K562 (cell line): Measurements from ENCODE around the gene METTL2B. TPM values are rescaled to one million over a fixed set of nuclear protein-coding genes. Genes with fewer than 3 reads are reported as not detected.
"Not testable (repeated sequence)": the region's sequence is repeated elsewhere in the genome, so short reads cannot be mapped to it uniquely, and the experiment has no call there.

Experiments used
- ATAC-seq: fragments of 200-7000 bp; cut with Tn5 transposase; 3 replicates; pipeline ENCODE4 v1.9.1; 2020; ENCODE audit warnings: moderate library complexity
- BruUV-seq: library from RNA; stranded (reverse); fragments of 400-500 nt; replicated peaks from 2 replicates; lab custom pipeline; 2021; lab: Mats Ljungman, UMichigan
- CTCF ChIA-PET: fragments of 300-600 bp; formaldehyde crosslinking; extraction: SDS; loops from one replicate; lab custom pipeline; 2021; ENCODE audit warnings: low intra/inter-chr PET ratio; lab: Yijun Ruan, JAX
- POLR2A ChIA-PET: fragments of 300-600, 350-650 bp; sonication (Branson Sonifier 250); formaldehyde crosslinking; extraction: SDS; loops from one replicate; lab custom pipeline; 2021; ENCODE audit warnings: antibody characterized with exemption, inconsistent platforms; lab: Yijun Ruan, JAX
- DNase-seq, 4 experiments: peaks; one replicate each; pipeline versions ENCODE4 v3.0.0 to v3.0.0-alpha.2; 2011 to 2018; ENCODE audit warnings: low spot score in 3 of 4, mixed read lengths in 3 of 4; ENCODE audit errors: extremely low read depth in 1 of 4
- FAIRE-seq: peaks from 2 replicates; lab custom pipeline; 2011; peaks lifted over from hg19 to GRCh38; lab: Jason Lieb, UNC
- H2AFZ ChIP-seq: 2 replicates; pipeline ENCODE4 v1.6.0; 2011; ENCODE audit warnings: low read depth, low read length, control low read depth, inconsistent platforms
- H3K27ac ChIP-seq: fragments of 200-600 bp; 3 replicates; pipeline ENCODE4 v1.8.0; 2011; ENCODE audit warnings: low read depth, mild to moderate bottlenecking, control low read depth, inconsistent platforms, low read length, moderate library complexity, mixed read lengths; ENCODE audit errors: extremely low read depth
- H3K27me3 ChIP-seq, 2 experiments: fragments of 300-600 bp in 1 of 2; 2 replicates in 1 of 2; 3 replicates in 1 of 2; pipeline versions ENCODE4 v1.6.0 to v1.8.0; 2011; ENCODE audit warnings: inconsistent platforms in 2 of 2, low read length in 2 of 2, mild to moderate bottlenecking in 1 of 2, mixed read lengths in 1 of 2, moderate library complexity in 1 of 2; ENCODE audit not compliant: control insufficient read depth in 2 of 2, insufficient read depth in 2 of 2
- H3K36me3 ChIP-seq: fragments of 300-600 bp; 3 replicates; pipeline ENCODE4 v1.8.0; 2011; ENCODE audit warnings: mild to moderate bottlenecking, low read length, inconsistent platforms; ENCODE audit not compliant: control insufficient read depth, insufficient read depth
- H3K4me1 ChIP-seq, 2 experiments: fragments of 200-600 bp in 1 of 2; replicated peaks in 1 of 2; 2 replicates in 1 of 2; 3 replicates in 1 of 2; pipeline versions ENCODE4 v1.5.1 to v1.8.0; 2011; ENCODE audit warnings: inconsistent platforms in 2 of 2, low read length in 2 of 2, mild to moderate bottlenecking in 1 of 2, mixed read lengths in 1 of 2, moderate library complexity in 1 of 2; ENCODE audit not compliant: control insufficient read depth in 2 of 2, insufficient read depth in 2 of 2
- H3K4me2 ChIP-seq: 2 replicates; pipeline ENCODE4 v1.6.1; 2011; ENCODE audit warnings: low read length, control low read depth, inconsistent platforms, mixed read lengths; ENCODE audit not compliant: insufficient read depth
- H3K4me3 ChIP-seq: fragments of 200-600 bp; sonication (generic), shearing (Covaris generic); 2 replicates; pipeline ENCODE4 v1.5.1; 2016; ENCODE audit warnings: control low read depth, inconsistent platforms
- H3K79me2 ChIP-seq: fragments of 200-600 bp; 3 replicates; pipeline ENCODE4 v1.8.0; 2011; ENCODE audit warnings: low read length, inconsistent platforms; ENCODE audit not compliant: control insufficient read depth, insufficient read depth
- H3K9ac ChIP-seq, 2 experiments: 2 replicates each; pipeline versions ENCODE4 v1.6.0 to v1.6.1; 2011; ENCODE audit warnings: low read depth in 2 of 2, low read length in 2 of 2, control low read depth in 1 of 2, inconsistent platforms in 1 of 2, mild to moderate bottlenecking in 1 of 2, mixed read lengths in 1 of 2; ENCODE audit not compliant: insufficient read depth in 1 of 2
- H3K9me1 ChIP-seq: one replicate; pipeline ENCODE4 v1.6.0; 2011; ENCODE audit warnings: inconsistent platforms, mild to moderate bottlenecking, low read length, moderate library complexity; ENCODE audit not compliant: control insufficient read depth, insufficient read depth
- H3K9me3 ChIP-seq: replicated peaks from 2 replicates; pipeline ENCODE4 v1.5.1; 2011; ENCODE audit warnings: low read depth, low read length, inconsistent platforms; ENCODE audit not compliant: control insufficient read depth, insufficient read depth
- H4K20me1 ChIP-seq: replicated peaks from 2 replicates; pipeline ENCODE4 v1.6.1; 2011; ENCODE audit warnings: low read length, inconsistent platforms, mixed read lengths; ENCODE audit not compliant: control insufficient read depth, insufficient read depth
- E2F4 ChIP-seq: sonication (generic); formaldehyde crosslinking; IDR thresholded peaks from 2 replicates; pipeline ENCODE4 v1.8.0; 2022; ENCODE audit warnings: mild to moderate bottlenecking, low read depth, missing genetic modification reagents
- WGBS: fragments of 100-300 bp; shearing (Covaris generic); methylation state at CpG from one replicate; pipeline ENCODE4 v1.1.6; 2016; ENCODE audit warnings: low coverage, mixed read lengths; ENCODE audit not compliant: insufficient coverage; ENCODE audit errors: missing lambda C conversion rate; 5-methylcytosine and 5-hydroxymethylcytosine counted together
- in situ Hi-C: fragments of 300-500 bp; cut with MboI; formaldehyde crosslinking; loops from 4 replicates; pipeline ENCODE4 v1.15.0; 2018; ENCODE audit warnings: inconsistent platforms, mixed read lengths
- intact Hi-C: fragments of 100-400 bp; cut with micrococcal nuclease; formaldehyde crosslinking; loops from 2 replicates; pipeline ENCODE4 v1.14.2; 2022
- polyA plus RNA-seq, 8 experiments: library from polyadenylated mRNA; depleted of rRNA in 4 of 8; stranded (reverse) in 5 of 8; unstranded in 3 of 8; fragments of >200 nt; fragmentation: Nextera tagmentation in 2 of 8; fragmentation: Illumina TruSeq in 1 of 8; extraction: Ambion mirVana in 2 of 8; extraction: Trizol in 1 of 8; gene quantifications; 2 replicates each; pipeline versions ENCODE4 v1.2.1 to v1.2.3, GENCODE V29; 2011 to 2014; ENCODE audit warnings: inconsistent platforms in 1 of 8, missing spikeins in 1 of 8
- total RNA-seq, 7 experiments: library from RNA; depleted of rRNA in 6 of 7; stranded (reverse); fragments of >200 nt in 6 of 7; fragmentation: Illumina TruSeq in 2 of 7; extraction: Trizol in 2 of 7; gene quantifications; 2 replicates each; pipeline versions ENCODE4 v1.2.1 to v1.2.3, GENCODE V29; 2011 to 2021; ENCODE audit warnings: low replicate concordance in 1 of 7
- TF ChIP-seq, protein P1 (sequence below): sonication (generic); formaldehyde crosslinking; IDR thresholded peaks from 2 replicates; pipeline ENCODE4 v1.9.0; 2022; ENCODE audit warnings: mild to moderate bottlenecking, missing genetic modification reagents

METTL2B gene
- total and polyA plus RNA-seq, 9 of the 15 experiments (the other 6 are each of a cell fraction or from before 2014, with no cell fraction given): 35.9 to 95.7 (median 79.2) TPM

DNA sequence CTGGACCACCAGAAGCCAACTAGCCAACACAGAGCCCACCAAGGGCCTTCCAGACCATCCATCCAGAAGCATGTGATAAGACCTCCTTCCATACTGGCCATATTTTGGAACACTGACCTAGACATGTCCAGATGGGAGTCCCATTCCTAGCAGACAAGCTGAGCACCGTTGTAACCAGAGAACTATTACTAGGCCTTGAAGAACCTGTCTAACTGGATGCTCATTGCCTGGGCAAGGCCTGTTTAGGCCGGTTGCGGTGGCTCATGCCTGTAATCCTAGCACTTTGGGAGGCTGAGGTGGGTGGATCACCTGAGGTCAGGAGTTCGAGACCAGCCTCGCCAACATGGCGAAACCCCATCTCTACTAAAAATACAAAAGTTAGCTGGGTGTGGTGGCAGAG lies 19.2 kb upstream of the METTL2B start:
- POLR2A ChIA-PET: interaction anchor here (0.7 to 1.0 kb wide), 2 partner anchors 27 to 266 kb away, joined by 3 to 5 read pairs; no protein-coding TSS in a partner anchor
- TF ChIP-seq, protein P1, sequence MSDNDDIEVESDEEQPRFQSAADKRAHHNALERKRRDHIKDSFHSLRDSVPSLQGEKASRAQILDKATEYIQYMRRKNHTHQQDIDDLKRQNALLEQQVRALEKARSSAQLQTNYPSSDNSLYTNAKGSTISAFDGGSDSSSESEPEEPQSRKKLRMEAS (CRISPR knock-in tag): 0 out of 2 replicates have a peak, but pooled peaks have one; percentile 10
- TF ChIP-seq E2F4 (CRISPR knock-in tag): 0 out of 2 replicates have a peak, but pooled peaks have one; percentile 20
- CTCF ChIA-PET: interaction anchor here (0.6 to 6.5 kb wide), 2 partner anchors 28 to 203 kb away, joined by 4 to 173 read pairs; no protein-coding TSS in a partner anchor

More for the DNA sequence above, 19.2 kb upstream of the METTL2B start:
- H3K4me3 ChIP-seq, DNase-seq, H3K27me3 ChIP-seq, BruUV-seq, H3K9me3 ChIP-seq, H3K27ac ChIP-seq, in situ Hi-C loops, H4K20me1 ChIP-seq, intact Hi-C loops, ATAC-seq, H2AFZ ChIP-seq, FAIRE-seq, H3K9me1 ChIP-seq, H3K9ac ChIP-seq: not testable (repeated sequence)
- Histone ChIP-seq H3K4me2 (peak overlapping the region; percentile 97), H3K79me2 (peaks cover 28% of the 10 kb centered on the region), H3K36me3 (peaks cover 11% of the 10 kb centered on the region; the same call in 2 of the 3 replicates), H3K4me1 (peaks cover 25 to 30% of the 10 kb centered on the region in 2 experiments; a peak in 4 of 5 replicates)
- 93% methylated on average over 6 of the region's 6 CpGs for WGBS
